HCT116 (cell line): ENCODE results near the gene NF1. TPM values are rescaled to one million over a fixed set of nuclear protein-coding genes. Genes with fewer than 3 reads are reported as not detected.

Experiments
- ATAC-seq: fragments of 200-7000 bp; cut with Tn5 transposase; 2 replicates; pipeline ENCODE4 v1.9.1; 2020; ENCODE audit warnings: mild to moderate bottlenecking, moderate library complexity
- BruUV-seq: library from RNA; stranded (reverse); fragments of 400-500 nt; replicated peaks from 2 replicates; lab custom pipeline; 2021; lab: Mats Ljungman, UMichigan
- CTCF ChIA-PET: fragments of 300-600 bp; sonication (Branson Sonifier 250); formaldehyde crosslinking; loops from one replicate; lab custom pipeline; 2021; ENCODE audit warnings: antibody characterized with exemption; lab: Charles Lee
- POLR2A ChIA-PET: fragments of 300-600, 350-600 bp; sonication (Branson Sonifier 250); formaldehyde crosslinking; loops from one replicate; lab custom pipeline; 2021; ENCODE audit warnings: antibody characterized with exemption; lab: Charles Lee
- RAD21 ChIA-PET, 2 experiments: fragments of 300-600 bp; sonication (Branson Sonifier 250); formaldehyde crosslinking; loops; one replicate each; lab custom pipeline; 2023; ENCODE audit warnings: low total read pairs in 2 of 2; ENCODE audit not compliant: uncharacterized antibody in 2 of 2, unreplicated experiment in 2 of 2, low non-redundant PET in 1 of 2; lab: Charles Lee
- DNase-seq: peaks from one replicate; pipeline ENCODE4 v3.0.0-alpha.2; 2010; ENCODE audit warnings: low read depth, low spot score
- H2AFZ ChIP-seq: fragments of 200-600 bp; shearing (Covaris generic), sonication (generic); 2 replicates; pipeline ENCODE4 v1.6.1; 2017; ENCODE audit warnings: low read depth, mixed run types, mixed read lengths, antibody characterized with exemption, low read length; ENCODE audit not compliant: poor library complexity, severe bottlenecking
- H3K27ac ChIP-seq: 2 replicates; pipeline ENCODE4 v1.5.1; 2012; ENCODE audit warnings: low read depth, low read length
- H3K27me3 ChIP-seq: fragments of 200-600 bp; sonication (generic); 2 replicates; pipeline ENCODE4 v1.6.1; 2016; ENCODE audit warnings: mixed run types, low read length, mixed read lengths; ENCODE audit not compliant: insufficient read depth
- H3K36me3 ChIP-seq, 2 experiments: fragments of 200-500 bp in 1 of 2; fragments of 200-600 bp in 1 of 2; sonication (Bioruptor generic) in 1 of 2; sonication (generic) in 1 of 2; 2 replicates each; pipeline versions ENCODE4 v1.5.1 to v1.6.1; 2014 to 2016; ENCODE audit warnings: low read length in 2 of 2, inconsistent platforms in 1 of 2, mixed read lengths in 1 of 2, mixed run types in 1 of 2; ENCODE audit not compliant: insufficient read depth in 2 of 2, control insufficient read depth in 1 of 2
- H3K4me1 ChIP-seq, 2 experiments: fragments of 200-600 bp in 1 of 2; sonication (generic) in 1 of 2; 2 replicates each; pipeline versions ENCODE4 v1.5.1 to v1.6.1; 2012 to 2017; ENCODE audit warnings: low read length in 2 of 2, inconsistent platforms in 1 of 2, mild to moderate bottlenecking in 1 of 2, mixed read lengths in 1 of 2, mixed run types in 1 of 2, moderate library complexity in 1 of 2; ENCODE audit not compliant: insufficient read depth in 2 of 2, control insufficient read depth in 1 of 2
- H3K4me2 ChIP-seq: fragments of 200-600 bp; sonication (generic); 2 replicates; pipeline ENCODE4 v1.6.1; 2017; ENCODE audit warnings: mixed run types, low read length, mixed read lengths
- H3K4me3 ChIP-seq, 2 experiments: fragments of 200-600 bp in 1 of 2; sonication (generic) in 1 of 2; replicated peaks in 1 of 2; 2 replicates each; pipeline ENCODE4 v1.5.1; 2011 to 2016; ENCODE audit warnings: low read length in 2 of 2, control low read depth in 1 of 2, low read depth in 1 of 2, mild to moderate bottlenecking in 1 of 2, mixed read lengths in 1 of 2, mixed run types in 1 of 2
- H3K79me2 ChIP-seq: fragments of 200-600 bp; sonication (generic); 2 replicates; pipeline ENCODE4 v1.6.1; 2017; ENCODE audit warnings: mild to moderate bottlenecking, mixed run types, low read length, moderate library complexity, mixed read lengths; ENCODE audit not compliant: insufficient read depth
- H3K9ac ChIP-seq: fragments of 200-600 bp; sonication (generic); 2 replicates; pipeline ENCODE4 v1.6.1; 2016; ENCODE audit warnings: low read length, mixed read lengths
- H3K9me2 ChIP-seq: fragments of 200-600 bp; sonication (generic), shearing (Covaris generic); 2 replicates; pipeline ENCODE4 v1.6.1; 2017; ENCODE audit warnings: mixed run types, mild to moderate bottlenecking, moderate library complexity; ENCODE audit not compliant: insufficient read depth
- H3K9me3 ChIP-seq, 2 experiments: fragments of 200-500 bp in 1 of 2; fragments of 200-600 bp in 1 of 2; sonication (Bioruptor generic) in 1 of 2; sonication (generic) in 1 of 2; 2 replicates each; pipeline ENCODE4 v1.6.1; 2014 to 2017; ENCODE audit warnings: low read length in 2 of 2, mixed read lengths in 2 of 2, inconsistent platforms in 1 of 2, low read depth in 1 of 2, mild to moderate bottlenecking in 1 of 2, mixed run types in 1 of 2, moderate library complexity in 1 of 2; ENCODE audit not compliant: control insufficient read depth in 1 of 2, insufficient read depth in 1 of 2
- H4K20me1 ChIP-seq: fragments of 200-600 bp; sonication (generic), shearing (Covaris generic); 2 replicates; pipeline ENCODE4 v1.6.1; 2017; ENCODE audit warnings: mixed run types, mild to moderate bottlenecking, moderate library complexity; ENCODE audit not compliant: insufficient read depth
- CBX3 ChIP-seq: IDR thresholded peaks from 2 replicates; pipeline ENCODE4 v1.6.1; 2012; ENCODE audit warnings: low read depth
- CEBPB ChIP-seq: IDR thresholded peaks from 2 replicates; pipeline ENCODE4 v1.6.1; 2012; ENCODE audit warnings: low read depth
- EGR1 ChIP-seq: IDR thresholded peaks from 2 replicates; pipeline ENCODE4 v1.6.1; 2012; ENCODE audit warnings: low read depth
- ELF1 ChIP-seq: IDR thresholded peaks from 2 replicates; pipeline ENCODE4 v1.6.1; 2012; ENCODE audit warnings: low read depth, borderline replicate concordance
- FOSL1 ChIP-seq: IDR thresholded peaks from 2 replicates; pipeline ENCODE4 v1.6.1; 2012; ENCODE audit warnings: low read depth
- JUND ChIP-seq: IDR thresholded peaks from 2 replicates; pipeline ENCODE4 v1.6.1; 2012
- SIN3A ChIP-seq: IDR thresholded peaks from 2 replicates; pipeline ENCODE4 v1.6.1; 2012; ENCODE audit warnings: low read depth
- SP1 ChIP-seq: IDR thresholded peaks from 2 replicates; pipeline ENCODE4 v1.6.1; 2012; ENCODE audit warnings: low read depth
- SRF ChIP-seq: IDR thresholded peaks from 2 replicates; pipeline ENCODE4 v1.6.1; 2012; ENCODE audit warnings: low read depth
- TCF7L2 ChIP-seq: IDR thresholded peaks from 2 replicates; pipeline ENCODE4 v1.7.0; 2011; ENCODE audit warnings: borderline replicate concordance, inconsistent platforms; ENCODE audit not compliant: insufficient read depth, insufficient read length; ENCODE audit errors: extremely low read depth
- YY1 ChIP-seq: IDR thresholded peaks from 2 replicates; pipeline ENCODE4 v1.6.1; 2011; ENCODE audit warnings: low read length, low read depth, moderate library complexity, mild to moderate bottlenecking; ENCODE audit not compliant: insufficient replicate concordance; ENCODE audit errors: extremely low read depth
- ZNF274 ChIP-seq: fragments of 200-500 bp; sonication (Bioruptor generic); IDR thresholded peaks from 2 replicates; pipeline ENCODE4 v1.6.1; 2014; ENCODE audit warnings: mild to moderate bottlenecking, low read depth, low read length, inconsistent platforms
- intact Hi-C: fragments of 100-400 bp; cut with micrococcal nuclease; formaldehyde crosslinking; loops from 2 replicates; pipeline ENCODE4 v1.10.0; 2022
- total RNA-seq: library from RNA; stranded (reverse); gene quantifications from one replicate; pipeline ENCODE4 v1.2.1, GENCODE V29; 2021; ENCODE audit not compliant: unreplicated experiment
- TF ChIP-seq, protein P1 (sequence below), 3 experiments: fragments of 200-600 bp in 1 of 3; sonication (generic) in 1 of 3; IDR thresholded peaks in 2 of 3; conservative IDR thresholded peaks in 1 of 3; 2 replicates each; pipeline ENCODE4 v1.5.1; 2012 to 2017; ENCODE audit warnings: low read depth in 2 of 3, low read length in 2 of 3, antibody characterized with exemption in 1 of 3, borderline replicate concordance in 1 of 3, control low read depth in 1 of 3, mild to moderate bottlenecking in 1 of 3, mixed read lengths in 1 of 3, mixed run types in 1 of 3, moderate library complexity in 1 of 3; ENCODE audit not compliant: insufficient read depth in 1 of 3
- TF ChIP-seq, protein P2 (sequence below): IDR thresholded peaks from 2 replicates; pipeline ENCODE4 v1.6.1; 2012

NF1 gene
- total RNA-seq, 1 experiment from 2014 or later = 20.8 TPM

DNA sequence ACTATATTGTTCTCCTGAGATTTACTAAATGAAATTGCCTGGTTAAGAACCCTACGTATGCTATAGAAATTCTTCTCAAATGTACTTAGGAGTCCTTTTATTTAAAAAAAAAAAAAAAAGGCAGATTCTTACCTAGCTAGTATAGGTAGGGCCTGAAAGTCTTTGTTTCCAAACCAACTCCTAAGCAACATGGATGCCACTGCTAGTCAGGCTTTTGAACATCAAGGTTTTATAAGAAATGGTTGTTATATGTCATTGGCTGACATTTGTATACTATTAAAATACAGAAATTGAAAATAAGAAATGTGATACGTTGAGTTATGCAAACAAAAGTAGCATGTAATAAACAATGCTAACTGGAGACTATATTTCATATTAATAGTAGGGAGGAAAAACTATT, 225.5 kb downstream of the NF1 start:
- no peak overlapping the region for H2AFZ ChIP-seq
- no peaks in the 10 kb centered on the region for H3K9me3 ChIP-seq
- no peaks in the 10 kb centered on the region for H3K4me1 ChIP-seq
- no peaks in the 10 kb centered on the region for H3K9me2 ChIP-seq
- ChIA-PET RAD21 (no interaction called here), POLR2A (interaction anchor here (0.7 kb wide), 1 partner anchor 19 kb away, joined by 3 read pairs; no protein-coding TSS in a partner anchor), CTCF (interaction anchor here (0.6 kb wide), 1 partner anchor 9 kb away, joined by 3 read pairs; no protein-coding TSS in a partner anchor)
- intact Hi-C loops = no loop called here
- no peaks in the 10 kb centered on the region for H3K27me3 ChIP-seq
- DNase-seq (no peak), ATAC-seq (no peak)
- H3K4me2 ChIP-seq = no peak overlapping the region
- no TSS peak for BruUV-seq
- TF ChIP-seq CBX3 (no peak), FOSL1 (no peak), JUND (no peak)
- TF ChIP-seq, all 23 proteins: peak for 0
- Histone ChIP-seq H3K9ac (no peak overlapping the region), H3K4me3 (no peak overlapping the region), H3K27ac (no peak overlapping the region), H3K79me2 (no peaks in the 10 kb centered on the region), H4K20me1 (no peaks in the 10 kb centered on the region), H3K36me3 (no peaks in the 10 kb centered on the region)

DNA sequence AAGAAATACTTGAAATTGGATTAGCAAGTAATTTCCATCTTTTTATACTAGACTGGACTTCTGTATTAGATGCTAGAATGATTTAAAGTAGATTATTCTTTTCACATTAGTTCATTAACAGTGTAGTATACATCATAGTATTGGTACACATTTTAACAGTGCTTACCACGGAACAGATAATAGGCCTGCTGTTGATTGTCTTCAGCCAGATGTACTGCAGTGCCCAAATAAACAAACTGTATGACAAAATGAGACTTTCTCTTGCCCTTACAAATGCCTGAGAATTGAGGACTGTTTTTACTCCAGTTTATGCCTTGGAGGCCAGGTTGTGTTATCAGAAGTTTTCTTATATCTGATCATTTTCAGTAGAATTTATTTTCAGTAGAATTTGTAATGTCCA, 226.0 kb downstream of the NF1 start:
- BruUV-seq = no TSS peak
- ChIA-PET RAD21 (no interaction called here), POLR2A (no interaction called here), CTCF (interaction anchor here (0.6 kb wide), 1 partner anchor 8 kb away, joined by 3 read pairs; no protein-coding TSS in a partner anchor)
- no peaks in the 10 kb centered on the region for H4K20me1 ChIP-seq
- H3K36me3 ChIP-seq = no peaks in the 10 kb centered on the region
- DNase-seq = no peak
- no peaks in the 10 kb centered on the region for H3K27me3 ChIP-seq
- H3K79me2 ChIP-seq = no peaks in the 10 kb centered on the region
- H3K9ac ChIP-seq = no peak overlapping the region
- no peaks in the 10 kb centered on the region for H3K9me3 ChIP-seq
- H3K4me2 ChIP-seq = no peak overlapping the region
- intact Hi-C loops = no loop called here
- no peaks in the 10 kb centered on the region for H3K9me2 ChIP-seq
- no peaks in the 10 kb centered on the region for H3K4me1 ChIP-seq
- no peak for ATAC-seq
- H3K4me3 ChIP-seq = no peak overlapping the region
- H2AFZ ChIP-seq = no peak overlapping the region
- no peak overlapping the region for H3K27ac ChIP-seq
- no peak for TF ChIP-seq JUND
- TF ChIP-seq ZNF274 = no peak
- no peak for TF ChIP-seq TCF7L2
- TF ChIP-seq SRF = no peak
- TF ChIP-seq CEBPB = no peak
- TF ChIP-seq, protein P1, sequence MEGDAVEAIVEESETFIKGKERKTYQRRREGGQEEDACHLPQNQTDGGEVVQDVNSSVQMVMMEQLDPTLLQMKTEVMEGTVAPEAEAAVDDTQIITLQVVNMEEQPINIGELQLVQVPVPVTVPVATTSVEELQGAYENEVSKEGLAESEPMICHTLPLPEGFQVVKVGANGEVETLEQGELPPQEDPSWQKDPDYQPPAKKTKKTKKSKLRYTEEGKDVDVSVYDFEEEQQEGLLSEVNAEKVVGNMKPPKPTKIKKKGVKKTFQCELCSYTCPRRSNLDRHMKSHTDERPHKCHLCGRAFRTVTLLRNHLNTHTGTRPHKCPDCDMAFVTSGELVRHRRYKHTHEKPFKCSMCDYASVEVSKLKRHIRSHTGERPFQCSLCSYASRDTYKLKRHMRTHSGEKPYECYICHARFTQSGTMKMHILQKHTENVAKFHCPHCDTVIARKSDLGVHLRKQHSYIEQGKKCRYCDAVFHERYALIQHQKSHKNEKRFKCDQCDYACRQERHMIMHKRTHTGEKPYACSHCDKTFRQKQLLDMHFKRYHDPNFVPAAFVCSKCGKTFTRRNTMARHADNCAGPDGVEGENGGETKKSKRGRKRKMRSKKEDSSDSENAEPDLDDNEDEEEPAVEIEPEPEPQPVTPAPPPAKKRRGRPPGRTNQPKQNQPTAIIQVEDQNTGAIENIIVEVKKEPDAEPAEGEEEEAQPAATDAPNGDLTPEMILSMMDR (IDR thresholded peaks at IDR 0.05 in 2 of 3, conservative IDR thresholded peaks at IDR 0.05 in 1 of 3; ENCODE audit: borderline replicate concordance in 1 of 3, insufficient read depth in 1 of 3, low read depth in 2 of 3, low read length in 2 of 3) = no peak
- TF ChIP-seq SP1 = no peak
- no peak for TF ChIP-seq SIN3A
- TF ChIP-seq, protein P2, sequence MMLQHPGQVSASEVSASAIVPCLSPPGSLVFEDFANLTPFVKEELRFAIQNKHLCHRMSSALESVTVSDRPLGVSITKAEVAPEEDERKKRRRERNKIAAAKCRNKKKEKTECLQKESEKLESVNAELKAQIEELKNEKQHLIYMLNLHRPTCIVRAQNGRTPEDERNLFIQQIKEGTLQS = no peak
- TF ChIP-seq ELF1 = no peak
- no peak for TF ChIP-seq EGR1
- TF ChIP-seq YY1 = no peak
